NCI-H748 (cell line): Measurements from ENCODE around the gene LNX1.

Experiments
- DNase-seq: peaks from one replicate; lab custom pipeline; 2025; ENCODE audit not compliant: unreplicated experiment; lab: John Stamatoyannopoulos, UW

The LNX1 gene

DNA sequence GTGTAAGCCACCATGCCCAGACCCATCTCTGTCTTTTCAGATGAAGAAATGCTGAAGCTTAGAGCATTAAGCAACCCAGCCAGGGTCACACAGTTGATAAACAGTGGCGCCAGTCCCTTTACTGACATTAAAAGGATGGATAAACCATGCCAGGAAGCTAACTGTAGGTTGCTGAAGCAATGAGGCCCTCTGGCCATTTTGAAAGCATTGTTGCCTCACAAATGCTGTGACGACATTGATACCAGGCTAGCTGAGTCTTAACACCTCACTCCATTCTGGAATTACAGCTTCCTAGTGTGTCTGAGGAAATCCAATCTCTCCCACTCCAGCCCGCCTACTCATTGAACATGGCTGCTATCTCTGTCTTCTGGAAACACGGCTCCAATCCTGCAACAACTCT is 89.7 kb downstream of the LNX1 start:
- no peak for DNase-seq

DNA sequence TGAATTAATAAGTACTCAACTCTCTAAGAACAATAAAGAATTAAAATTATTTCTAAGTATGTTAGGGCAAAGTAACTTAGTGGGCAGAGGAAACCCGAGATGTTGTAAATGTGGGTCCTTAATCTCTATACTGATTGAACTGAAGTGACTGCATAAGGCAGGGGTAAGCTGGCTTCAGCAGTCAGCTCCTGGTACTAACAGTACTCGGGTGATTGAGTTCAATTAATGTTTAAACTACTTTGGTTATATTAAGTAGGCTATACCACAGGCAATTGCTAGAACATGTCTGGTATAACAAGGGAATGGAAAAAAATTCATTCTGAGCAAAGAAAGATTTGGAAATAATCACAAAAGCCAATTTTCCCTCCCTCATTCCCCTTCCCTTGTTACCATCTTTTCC is 90.7 kb downstream of the LNX1 start:
- no peak for DNase-seq

DNA sequence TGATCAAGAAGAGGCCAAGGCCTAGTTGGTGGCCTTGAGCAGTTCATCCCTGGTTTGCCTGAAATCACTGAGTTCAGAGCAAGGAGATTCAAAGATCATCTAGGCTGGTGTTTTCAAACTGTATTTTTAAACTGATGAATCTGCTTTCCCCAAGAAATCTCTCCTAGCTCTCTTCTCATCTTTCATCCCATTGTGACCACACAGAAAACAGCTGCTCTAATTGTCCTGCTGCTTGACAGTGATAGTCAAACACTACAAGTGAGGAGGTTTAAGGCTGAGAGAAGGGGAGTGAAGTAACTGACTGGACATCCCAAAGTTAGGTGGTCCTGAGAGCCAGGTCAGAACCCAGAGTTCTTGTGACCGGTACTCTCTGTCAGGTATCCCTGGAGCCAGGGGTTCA is 91.5 kb downstream of the LNX1 start:
- DNase-seq = no peak

DNA sequence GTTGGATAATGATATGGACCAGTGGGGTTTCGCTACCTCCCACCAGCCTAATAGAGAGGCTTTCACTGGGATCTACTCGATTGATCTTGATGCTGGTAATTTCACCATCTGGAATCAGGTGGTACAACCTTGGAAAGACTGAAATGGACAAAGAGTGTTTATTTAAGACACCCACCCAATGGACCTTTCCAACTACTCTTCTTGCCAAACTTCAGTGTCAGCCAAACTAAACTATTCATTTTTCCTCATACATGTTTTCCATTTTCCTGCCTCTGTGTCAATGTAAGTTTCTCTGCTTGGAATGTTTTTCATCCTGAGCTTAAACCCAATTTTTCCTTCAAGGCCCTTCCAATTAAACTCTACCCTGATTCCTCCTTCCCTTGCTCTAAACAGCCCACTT is 92.6 kb downstream of the LNX1 start:
- DNase-seq = no peak

DNA sequence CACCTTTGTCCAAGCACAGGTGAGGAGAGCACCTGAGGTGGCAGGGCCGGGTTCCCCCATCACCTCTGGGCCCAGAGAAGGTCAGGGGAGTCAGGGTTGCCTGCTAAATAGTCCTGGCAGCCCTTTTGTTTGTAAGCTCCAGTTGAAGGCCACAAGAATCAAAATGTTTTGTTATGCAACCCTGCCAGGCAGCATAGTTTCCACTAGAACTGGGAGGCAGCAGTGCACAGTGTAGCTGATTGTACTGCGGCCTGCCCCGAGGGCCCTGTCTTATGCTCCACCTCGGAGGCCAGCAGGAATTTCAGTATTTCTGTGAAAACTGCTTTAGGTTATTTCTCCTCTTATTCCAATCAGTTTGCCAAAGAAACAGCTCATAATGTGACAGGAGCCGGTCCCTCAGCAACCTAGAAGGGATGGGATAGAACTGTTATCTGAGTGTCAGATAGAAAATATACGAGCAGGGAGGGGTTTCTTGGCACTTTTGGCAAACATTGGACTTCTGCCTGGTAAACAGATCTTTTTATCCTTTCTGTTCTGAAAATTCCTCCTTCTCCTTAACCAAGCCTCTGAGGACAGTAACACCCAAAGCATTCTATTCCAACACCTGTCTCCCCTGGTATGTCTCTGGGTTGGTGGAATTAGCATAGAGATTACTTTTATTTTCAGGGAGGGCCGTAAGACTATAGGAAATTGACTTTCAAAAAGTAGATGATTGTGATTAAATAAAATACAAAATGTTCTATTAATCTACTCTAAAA is 93.6 kb downstream of the LNX1 start:
- DNase-seq = no peak

DNA sequence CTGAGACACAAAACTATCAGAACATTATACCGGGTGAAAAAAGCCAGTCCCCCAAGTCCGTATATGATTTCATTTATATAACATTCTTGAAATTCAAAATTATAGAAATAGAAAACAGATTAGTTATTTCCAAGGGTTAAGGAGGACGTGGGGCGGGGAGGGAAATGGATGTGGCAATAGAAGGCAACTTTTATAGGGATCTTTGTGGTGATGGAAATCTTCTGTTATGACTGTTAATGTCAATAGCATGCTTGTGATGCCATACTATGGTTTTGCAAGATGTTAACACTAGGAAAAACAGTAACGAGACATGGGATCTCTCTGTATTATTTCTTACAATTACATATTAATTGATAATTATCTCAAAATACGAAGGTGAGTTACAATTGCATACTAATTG is 96.4 kb downstream of the LNX1 start:
- DNase-seq = no peak

DNA sequence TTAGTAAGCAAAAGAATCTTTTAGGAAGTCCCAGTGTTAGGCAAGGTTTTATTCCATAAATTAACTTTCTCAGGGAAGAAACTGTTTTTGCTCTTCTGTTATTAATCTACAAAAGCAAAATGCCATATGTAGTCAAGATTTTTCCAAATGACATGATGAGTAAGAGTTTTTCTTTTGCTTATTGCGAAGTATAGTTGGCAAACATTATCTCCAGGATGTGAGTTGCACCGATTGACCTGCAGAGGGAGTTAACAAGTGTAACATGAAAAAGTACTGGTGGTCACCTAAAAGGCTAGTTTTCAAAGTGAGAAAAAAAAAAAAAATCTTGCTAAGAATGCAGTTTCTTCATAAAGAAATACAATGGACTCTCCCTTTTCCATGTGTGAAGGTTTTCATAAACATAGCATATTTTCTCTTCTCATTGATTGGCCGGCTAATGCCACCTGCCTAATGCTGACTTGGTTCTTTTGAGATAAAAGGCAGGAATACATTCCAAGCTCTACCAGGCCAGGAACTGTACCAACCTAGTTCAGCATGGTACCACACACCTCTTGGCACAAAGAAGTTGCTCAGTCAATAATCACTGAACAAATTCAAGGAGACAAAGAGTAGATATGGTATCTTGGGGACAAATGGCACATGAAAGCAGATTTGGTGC is 100.2 kb downstream of the LNX1 start:
- peak; percentile 46 for DNase-seq

DNA sequence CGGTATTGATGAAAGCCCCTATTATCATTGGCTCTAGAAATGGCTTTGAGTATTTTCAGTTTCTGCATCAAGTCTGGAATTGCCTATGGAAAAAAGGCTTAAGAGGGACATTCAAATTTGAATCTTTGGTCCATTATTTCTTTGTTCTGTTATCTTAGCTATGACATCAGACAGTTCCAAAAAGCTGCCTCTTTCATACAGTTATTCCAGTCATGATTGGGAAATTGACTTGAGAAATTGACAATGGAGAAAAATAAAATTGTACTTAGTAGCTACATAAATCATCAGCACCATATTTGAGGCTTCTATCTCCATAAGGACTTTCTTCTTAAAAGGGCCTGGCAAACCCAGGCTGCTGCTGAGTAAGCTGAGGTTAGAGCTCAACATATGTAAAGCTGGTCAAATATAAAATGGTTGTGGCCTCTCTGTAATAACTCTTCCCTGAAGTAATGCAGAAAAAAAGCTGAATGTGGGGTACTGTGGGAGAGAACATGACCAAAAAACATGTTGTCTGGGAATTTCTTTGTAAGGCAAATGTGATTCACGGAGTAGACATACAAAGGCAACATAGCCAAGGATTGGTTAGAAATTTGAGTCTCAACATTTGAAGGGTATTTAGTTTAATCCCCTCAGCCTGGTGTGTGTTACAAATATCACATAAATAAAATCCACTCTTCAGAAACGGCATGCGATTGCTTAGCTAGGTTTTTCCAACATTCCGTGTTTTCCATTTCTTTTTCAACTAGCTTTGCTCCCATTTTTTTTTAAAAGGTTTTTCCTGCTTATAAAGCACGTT is 100.9 kb downstream of the LNX1 start:
- DNase-seq = no peak

DNA sequence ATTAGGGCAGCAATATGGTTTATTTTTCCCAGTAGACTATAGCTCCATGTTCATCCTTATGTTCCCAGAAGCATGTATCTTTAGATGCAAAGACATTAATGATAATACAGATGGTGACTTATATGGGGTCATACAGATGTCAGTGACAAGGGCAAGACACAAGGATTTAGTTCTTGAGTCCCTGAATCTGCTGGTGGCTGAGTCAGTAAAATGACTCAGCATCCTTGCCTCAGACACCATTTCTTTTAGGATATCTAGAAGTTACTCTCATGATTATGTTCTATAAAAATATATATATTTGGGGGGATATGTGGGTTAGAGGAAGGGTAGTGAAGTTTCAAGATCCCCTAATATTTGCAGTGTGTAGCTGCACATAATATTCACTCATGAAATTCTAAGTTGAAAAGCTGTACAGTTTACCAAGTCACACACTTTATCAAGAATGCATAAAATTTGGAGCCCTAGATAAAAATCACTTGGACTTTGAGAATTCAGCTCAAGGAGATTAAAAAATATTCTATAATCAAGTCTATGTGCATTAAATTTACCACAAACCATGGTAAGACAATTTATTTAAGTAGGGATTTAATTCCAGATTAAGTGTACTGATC is 101.9 kb downstream of the LNX1 start:
- DNase-seq = no peak

DNA sequence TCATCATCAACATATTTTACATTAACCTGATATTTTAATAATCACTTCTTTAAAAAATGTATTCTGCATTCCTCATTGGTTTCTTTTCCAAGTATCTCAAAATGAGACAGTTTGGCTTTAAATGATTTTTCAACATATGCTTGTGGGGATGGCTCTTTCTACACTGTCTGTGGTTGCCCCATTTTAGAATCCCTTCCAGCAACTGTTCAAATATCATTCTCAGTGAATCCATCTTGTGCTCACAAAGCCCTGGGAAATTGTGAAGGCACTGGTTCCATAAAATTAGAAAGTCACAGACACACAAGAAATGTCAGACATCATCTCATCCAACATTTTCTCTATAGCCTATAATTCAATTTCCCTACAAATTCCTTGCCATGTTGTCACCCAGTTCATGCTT is 103.5 kb downstream of the LNX1 start:
- DNase-seq = no peak

DNA sequence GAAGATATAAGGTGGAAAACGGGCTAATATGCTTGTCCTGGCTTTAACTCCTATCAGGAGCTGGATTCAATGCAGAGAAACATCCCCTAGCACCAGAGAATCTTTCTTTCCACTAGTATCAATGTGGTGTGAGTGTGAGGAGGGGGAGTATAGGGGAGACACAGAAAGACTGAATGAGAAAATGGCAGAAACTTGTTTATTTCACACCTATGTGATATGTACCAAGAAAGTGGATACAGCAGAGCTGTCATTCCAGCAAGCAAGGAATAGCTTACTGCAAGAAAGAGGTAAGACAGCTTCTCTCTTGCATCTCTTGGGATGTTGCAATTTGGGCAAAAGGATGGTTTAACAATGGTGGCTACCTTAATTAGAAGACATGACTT is 105.6 kb downstream of the LNX1 start:
- DNase-seq = no peak

DNA sequence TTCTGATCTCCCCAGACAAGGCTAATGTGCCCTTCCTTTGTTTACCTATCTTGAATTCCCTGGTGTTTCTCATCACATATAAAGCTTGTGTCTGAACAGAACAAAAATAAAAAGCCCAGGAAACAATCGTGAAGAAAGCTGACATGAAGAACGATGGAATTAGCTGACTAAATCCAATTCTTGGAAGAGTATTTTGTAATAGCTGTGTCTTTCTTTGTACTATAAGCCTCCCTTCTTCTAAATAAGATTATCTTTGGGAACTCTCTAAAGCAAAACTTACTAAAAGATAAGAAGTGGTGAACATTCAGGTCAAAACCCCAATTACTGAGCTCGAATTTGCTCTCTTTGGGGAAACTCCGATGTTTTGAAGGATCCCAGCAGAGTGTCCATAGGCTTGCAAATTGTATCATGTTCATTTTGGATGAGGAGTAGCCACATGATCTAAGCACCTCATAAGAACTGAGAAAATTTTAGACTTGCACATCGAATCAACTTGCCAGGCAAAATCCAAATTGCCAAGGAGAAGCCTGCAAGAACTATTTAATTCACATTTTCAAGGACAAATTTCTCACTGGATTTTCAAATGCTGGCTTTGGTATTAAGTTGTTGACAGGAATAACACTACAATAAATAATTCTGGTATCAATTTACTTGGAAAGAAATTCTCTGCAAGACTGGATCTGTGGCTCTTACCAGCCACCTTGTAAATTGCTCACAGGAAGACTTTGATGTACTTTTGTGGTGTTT is 106.2 kb downstream of the LNX1 start:
- DNase-seq = no peak

DNA sequence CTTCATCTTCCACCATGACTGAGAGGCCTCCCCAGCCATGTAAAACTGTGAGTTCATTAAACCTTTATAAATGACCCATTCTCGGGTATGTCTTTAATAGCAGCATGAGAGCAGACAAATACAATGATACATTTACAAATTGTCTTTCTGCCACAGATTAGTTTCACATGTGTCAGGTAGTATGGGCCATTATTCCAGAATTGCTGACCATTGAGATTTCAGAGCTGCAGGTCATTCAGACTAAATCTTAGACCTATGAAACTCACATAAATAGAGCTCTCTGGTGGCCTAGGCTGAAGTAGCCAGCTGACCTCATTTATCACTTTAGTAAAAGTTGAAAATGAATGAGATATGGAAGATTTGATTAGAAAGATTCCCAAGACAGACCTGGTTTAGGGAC is 108.0 kb downstream of the LNX1 start:
- no peak for DNase-seq

DNA sequence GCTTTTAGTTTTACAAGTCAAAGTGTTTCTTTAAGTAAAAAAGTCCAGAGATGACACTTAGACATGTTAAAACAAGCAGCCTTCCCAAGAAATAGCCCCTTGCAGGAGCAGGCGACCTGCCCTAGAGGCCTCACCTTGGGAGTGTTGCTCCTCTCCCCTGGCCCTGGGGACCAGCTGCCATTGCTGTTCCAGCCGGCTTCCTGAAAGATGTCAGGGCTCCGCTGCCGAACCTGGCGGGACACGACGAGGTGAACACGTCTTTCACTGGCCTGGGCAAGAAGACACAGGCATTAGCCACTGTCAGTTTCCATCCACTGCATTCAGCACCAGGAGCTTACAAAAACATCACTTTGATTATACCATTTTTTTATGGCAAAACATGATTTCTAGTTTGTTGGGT is 109.7 kb downstream of the LNX1 start:
- no peak for DNase-seq

DNA sequence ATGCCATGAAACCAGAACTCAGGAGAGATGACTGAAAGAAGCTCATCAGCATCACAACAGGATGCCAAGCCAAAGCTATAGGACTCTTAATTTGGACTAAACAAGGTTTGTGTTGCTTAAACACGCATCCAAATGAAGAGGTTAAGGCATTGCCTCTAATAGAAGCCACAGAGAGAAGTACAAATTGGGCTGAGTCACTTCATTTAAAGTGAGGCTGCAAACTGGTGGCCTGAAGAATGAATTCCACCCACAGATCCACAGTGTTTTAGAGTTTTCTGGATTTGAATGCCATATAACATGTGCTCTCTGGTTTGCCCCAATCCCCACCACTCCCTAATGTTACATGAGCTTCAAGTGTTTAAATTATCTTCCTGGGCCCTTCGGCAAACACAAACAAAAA is 110.4 kb downstream of the LNX1 start:
- DNase-seq = no peak

DNA sequence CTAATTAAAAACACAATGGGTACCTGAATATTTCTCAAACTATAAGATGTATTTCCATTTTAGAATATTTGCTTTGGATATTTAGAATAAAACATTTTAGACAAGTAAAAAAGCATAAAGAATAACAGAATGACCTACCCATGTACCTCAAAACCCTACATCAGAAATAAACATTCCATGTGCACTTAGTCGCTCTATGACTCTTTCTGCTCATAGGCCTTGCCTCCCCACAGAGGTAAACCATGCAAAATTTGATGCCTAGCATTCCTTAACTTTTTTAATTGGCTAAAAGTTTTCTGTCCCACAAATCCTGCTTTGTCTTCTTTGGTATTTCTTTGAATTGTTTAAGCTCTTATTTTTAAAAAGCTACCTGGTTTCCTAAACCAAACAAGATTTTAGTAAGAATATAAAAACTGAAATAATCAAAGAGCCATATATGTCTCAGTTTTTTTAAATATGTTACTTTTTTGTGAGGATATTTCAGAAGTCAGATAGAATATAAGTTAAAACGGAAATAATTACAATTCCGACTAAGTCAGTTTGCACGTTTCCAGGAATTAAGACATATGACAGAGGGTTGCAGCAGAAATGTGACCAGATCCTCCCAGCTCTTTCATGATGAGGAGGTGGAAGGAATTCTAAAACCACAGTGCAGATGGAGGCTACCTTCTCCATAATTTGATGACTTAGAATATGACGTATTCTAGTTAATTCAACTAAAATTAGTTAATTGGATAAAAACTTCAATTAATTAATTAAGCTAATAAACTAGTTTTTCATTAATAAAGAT is 111.4 kb downstream of the LNX1 start:
- no peak for DNase-seq

DNA sequence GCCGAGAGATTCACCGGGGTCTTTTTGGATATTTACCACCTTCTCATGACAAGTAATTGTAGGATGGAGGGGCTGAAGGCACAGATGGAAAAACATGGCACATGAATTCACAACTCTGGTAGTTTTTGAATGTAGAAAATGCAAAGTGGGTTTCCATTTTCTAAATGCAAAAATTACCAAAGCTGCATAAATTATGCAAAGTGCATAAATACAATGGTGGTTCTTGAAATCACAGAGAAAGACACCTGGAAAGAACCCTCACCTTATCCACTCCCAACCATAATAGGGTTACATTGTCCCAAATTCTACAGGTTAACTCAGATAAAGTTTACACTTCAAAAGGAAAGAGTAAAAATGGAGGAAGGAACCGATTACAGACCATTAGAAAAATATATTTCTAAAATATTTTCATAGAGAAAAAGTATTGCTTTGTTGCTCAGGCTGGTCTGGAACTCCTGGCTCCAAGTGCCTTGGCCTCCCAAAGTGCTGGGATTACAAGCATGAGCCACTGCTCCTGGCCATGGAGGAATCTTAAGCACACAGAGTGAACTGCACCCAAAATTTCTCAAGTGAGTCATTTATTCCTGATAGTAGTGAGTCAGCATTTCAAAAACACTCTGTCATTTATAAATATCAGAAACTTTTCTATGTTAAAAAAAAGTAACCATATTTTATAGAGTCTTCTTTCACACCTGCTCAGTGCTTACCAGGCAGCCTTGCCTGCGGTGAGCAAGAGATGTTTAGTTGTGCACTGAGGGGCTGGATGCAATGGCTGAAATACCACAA is 112.4 kb downstream of the LNX1 start:
- DNase-seq = no peak

DNA sequence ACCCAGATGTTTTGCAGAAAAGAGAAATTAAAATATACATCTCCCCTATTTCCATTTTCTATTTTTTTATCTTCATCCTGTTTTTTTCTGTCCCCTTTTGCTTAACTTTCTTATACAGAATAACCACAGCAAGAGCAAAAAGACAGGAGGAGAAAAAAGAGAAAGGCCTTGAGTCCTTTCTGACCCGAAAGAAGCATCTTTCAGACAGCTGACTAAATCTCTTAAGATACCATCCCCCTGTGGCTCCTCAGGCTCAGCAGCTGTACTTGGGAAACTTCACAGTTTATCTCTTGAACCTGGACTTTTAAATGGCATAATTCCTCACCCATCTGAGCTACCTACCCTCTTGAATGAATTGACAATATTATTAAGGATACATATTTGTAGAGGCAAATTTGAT is 113.7 kb downstream of the LNX1 start:
- no peak for DNase-seq

DNA sequence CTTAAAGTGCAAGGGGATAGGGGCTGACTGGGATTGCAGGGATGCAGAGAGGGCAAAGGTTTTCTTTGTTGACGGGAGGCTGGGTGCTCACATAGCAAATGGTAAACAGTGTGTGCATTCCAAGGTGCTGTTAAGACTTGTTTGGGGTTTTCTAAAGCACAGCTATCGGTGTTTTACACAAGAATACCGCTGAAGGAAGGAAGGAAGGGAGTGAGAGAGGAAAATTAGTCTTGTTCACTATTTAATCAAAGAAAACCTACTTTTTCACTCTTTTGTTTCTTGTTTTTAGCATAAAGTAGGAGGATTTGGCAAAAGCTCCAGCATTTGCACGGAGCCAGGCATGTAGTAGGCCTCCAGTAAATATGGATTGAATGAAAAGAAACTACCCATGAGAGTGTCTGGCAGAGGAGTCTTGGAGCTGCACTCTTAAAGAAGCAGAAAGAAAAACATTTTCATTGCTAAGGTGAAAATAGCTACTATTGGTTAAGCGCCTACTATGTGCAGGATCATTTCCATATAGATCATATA is 114.2 kb downstream of the LNX1 start:
- no peak for DNase-seq
